Esophagus squamous epithelium (tissue), 5 donors: ENCODE results near the gene CEPT1. TPM values are rescaled to one million over a fixed set of nuclear protein-coding genes. Genes with fewer than 3 reads are reported as not detected.

Experiments
- DNase-seq: peaks from one replicate; lab custom pipeline; 2025; lab: John Stamatoyannopoulos, UW
- H3K27ac ChIP-seq, 4 donors: fragments of 200-600 bp; sonication (generic); one replicate each; pipeline ENCODE4 v1.5.1; 2016 to 2019; ENCODE audit warnings: mild to moderate bottlenecking in 1 of 4
- H3K27me3 ChIP-seq, 4 donors: fragments of 200-600 bp; sonication (generic); 1 replicate in 3 of 4; 2 replicates in 1 of 4; pipeline versions ENCODE4 v1.5.1 to v1.6.0; 2017 to 2021; ENCODE audit warnings: antibody characterized with exemption in 1 of 4
- H3K36me3 ChIP-seq, 3 donors: fragments of 200-600 bp; sonication (generic); one replicate each; pipeline ENCODE4 v1.5.1; 2016 to 2019
- H3K4me1 ChIP-seq, 3 donors: fragments of 200-600 bp; sonication (generic); one replicate each; pipeline ENCODE4 v1.5.1; 2017 to 2019
- H3K4me3 ChIP-seq, 4 donors: fragments of 200-600 bp; sonication (generic); 1 replicate in 3 of 4; 2 replicates in 1 of 4; pipeline ENCODE4 v1.5.1; 2016 to 2019; ENCODE audit warnings: mild to moderate bottlenecking in 2 of 4, moderate library complexity in 1 of 4
- H3K9me3 ChIP-seq, 3 donors: fragments of 200-600 bp; sonication (generic); one replicate each; pipeline ENCODE4 v1.5.1; 2016 to 2019
- POLR2A ChIP-seq, 4 donors: fragments of 450-650 bp; IDR thresholded peaks; one replicate each; pipeline ENCODE4 v1.6.1; 2017; ENCODE audit warnings: antibody characterized with exemption in 4 of 4, mild to moderate bottlenecking in 4 of 4, moderate library complexity in 3 of 4
- WGBS, 2 donors: methylation state at CpG; one replicate each; pipeline ENCODE4 v1.1.5; 2018; 5-methylcytosine and 5-hydroxymethylcytosine counted together
- intact Hi-C: fragments of 100-400 bp; cut with DNase I; formaldehyde crosslinking; loops from one replicate; pipeline ENCODE4 v1.15.0; 2022
- total RNA-seq, 4 donors: library from RNA; depleted of rRNA; stranded (reverse); fragments of >200 nt; gene quantifications; one replicate each; pipeline ENCODE4 v1.1.0, GENCODE V29; 2016
- TF ChIP-seq, protein P1 (sequence below), 6 experiments: fragments of 450-650 bp in 4 of 6; fragments of 200-600 bp in 2 of 6; sonication (generic) in 2 of 6; IDR thresholded peaks; one replicate each; pipeline ENCODE4 v1.5.1; 2016 to 2019; ENCODE audit warnings: antibody characterized with exemption in 6 of 6, mild to moderate bottlenecking in 4 of 6, moderate library complexity in 4 of 6
- donor health status: DM: yes; HTN: yes; CAD: no.

CEPT1 gene
- total RNA-seq, 4 donors from 2014 or later: 21.4 to 32.4 (median 26.8) TPM

GRCh38 chr1:111161843-111162487 is 21.9 kb downstream of the CEPT1 start:
- peaks cover 0 to 76% (median 0%) of the 10 kb centered on the region in 3 donors for H3K36me3 ChIP-seq
- no peak overlapping the region for H3K27ac ChIP-seq
- H3K4me3 ChIP-seq: no peak overlapping the region
- no peak for DNase-seq
- H3K27me3 ChIP-seq: no peaks in the 10 kb centered on the region
- H3K4me1 ChIP-seq: no peaks in the 10 kb centered on the region
- intact Hi-C loops: no loop called here
- TF ChIP-seq POLR2A (IDR thresholded peaks at IDR 0.05): no peak
- TF ChIP-seq, protein P1, sequence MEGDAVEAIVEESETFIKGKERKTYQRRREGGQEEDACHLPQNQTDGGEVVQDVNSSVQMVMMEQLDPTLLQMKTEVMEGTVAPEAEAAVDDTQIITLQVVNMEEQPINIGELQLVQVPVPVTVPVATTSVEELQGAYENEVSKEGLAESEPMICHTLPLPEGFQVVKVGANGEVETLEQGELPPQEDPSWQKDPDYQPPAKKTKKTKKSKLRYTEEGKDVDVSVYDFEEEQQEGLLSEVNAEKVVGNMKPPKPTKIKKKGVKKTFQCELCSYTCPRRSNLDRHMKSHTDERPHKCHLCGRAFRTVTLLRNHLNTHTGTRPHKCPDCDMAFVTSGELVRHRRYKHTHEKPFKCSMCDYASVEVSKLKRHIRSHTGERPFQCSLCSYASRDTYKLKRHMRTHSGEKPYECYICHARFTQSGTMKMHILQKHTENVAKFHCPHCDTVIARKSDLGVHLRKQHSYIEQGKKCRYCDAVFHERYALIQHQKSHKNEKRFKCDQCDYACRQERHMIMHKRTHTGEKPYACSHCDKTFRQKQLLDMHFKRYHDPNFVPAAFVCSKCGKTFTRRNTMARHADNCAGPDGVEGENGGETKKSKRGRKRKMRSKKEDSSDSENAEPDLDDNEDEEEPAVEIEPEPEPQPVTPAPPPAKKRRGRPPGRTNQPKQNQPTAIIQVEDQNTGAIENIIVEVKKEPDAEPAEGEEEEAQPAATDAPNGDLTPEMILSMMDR (IDR thresholded peaks at IDR 0.05): no peak
- no peaks in the 10 kb centered on the region for H3K9me3 ChIP-seq
- 44 to 60% methylated on average over 1 of the region's 1 CpG for WGBS, 2 donors

- DNase-seq: no peak
- WGBS, 2 donors: 92% methylated on average over 2 of the region's 2 CpGs
- no peaks in the 10 kb centered on the region for H3K27me3 ChIP-seq
- TF ChIP-seq POLR2A (IDR thresholded peaks at IDR 0.05): no peak
- TF ChIP-seq, protein P1 (IDR thresholded peaks at IDR 0.05): no peak
- peaks cover 0 to 76% (median 0%) of the 10 kb centered on the region in 3 donors for H3K36me3 ChIP-seq
- H3K27ac ChIP-seq: no peak overlapping the region
- intact Hi-C loops: no loop called here
- no peaks in the 10 kb centered on the region for H3K9me3 ChIP-seq
- no peak overlapping the region for H3K4me3 ChIP-seq
- no peaks in the 10 kb centered on the region for H3K4me1 ChIP-seq
Measured at GRCh38 chr1:111162488-111162880, 22.5 kb downstream of the CEPT1 start.

- WGBS, 2 donors: 93 to 100% methylated on average over 4 of the region's 4 CpGs
- peaks cover 0 to 76% (median 0%) of the 10 kb centered on the region in 3 donors for H3K36me3 ChIP-seq
Measured at GRCh38 chr1:111163363-111163762, 23.3 kb downstream of the CEPT1 start.

GRCh38 chr1:111164151-111164550 is 24.1 kb downstream of the CEPT1 start:
- TF ChIP-seq, protein P1 (IDR thresholded peaks at IDR 0.05): no peak
- TF ChIP-seq POLR2A (IDR thresholded peaks at IDR 0.05): no peak
- WGBS, 2 donors: 45 to 63% methylated on average over 2 of the region's 2 CpGs
- Histone ChIP-seq H3K4me1 (no peaks in the 10 kb centered on the region), H3K36me3 (peaks cover 0 to 80% (median 0%) of the 10 kb centered on the region in 3 donors), H3K9me3 (no peaks in the 10 kb centered on the region), H3K27ac (no peak overlapping the region), H3K27me3 (no peaks in the 10 kb centered on the region), H3K4me3 (no peak overlapping the region)
- DNase-seq: no peak
- intact Hi-C loops: no loop called here

More at GRCh38 chr1:111163363-111163762, 23.3 kb downstream of the CEPT1 start:
- Histone ChIP-seq H3K9me3 (no peaks in the 10 kb centered on the region), H3K27me3 (no peaks in the 10 kb centered on the region), H3K4me1 (no peaks in the 10 kb centered on the region), H3K27ac (no peak overlapping the region), H3K4me3 (no peak overlapping the region)
- TF ChIP-seq, protein P1 (IDR thresholded peaks at IDR 0.05): no peak
- no peak for TF ChIP-seq POLR2A (IDR thresholded peaks at IDR 0.05)
- DNase-seq: no peak
- intact Hi-C loops: no loop called here

DNA sequence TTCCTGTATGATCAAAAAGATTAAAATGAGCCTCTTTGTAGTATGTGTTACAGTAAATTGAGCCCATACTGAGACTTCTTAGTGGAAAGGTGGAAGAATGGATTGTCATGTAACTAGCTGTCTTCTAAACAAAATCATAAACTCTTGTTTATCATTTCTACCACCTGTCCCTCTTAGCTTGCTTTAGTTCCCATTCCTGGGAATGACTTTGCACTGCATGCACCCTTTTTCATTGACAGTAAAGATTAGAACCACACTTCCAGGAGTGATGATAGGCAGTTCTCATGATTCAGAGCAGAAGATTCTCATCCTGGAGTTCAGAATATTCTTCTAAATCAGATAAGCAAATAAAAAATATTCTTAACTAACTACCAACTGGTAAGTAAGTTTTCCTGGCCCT is 32.4 kb downstream of the CEPT1 start:
- no peaks in the 10 kb centered on the region for H3K4me1 ChIP-seq
- no peaks in the 10 kb centered on the region for H3K27me3 ChIP-seq
- H3K36me3 ChIP-seq: peaks cover 0 to 90% (median 0%) of the 10 kb centered on the region in 3 donors
- no peak for DNase-seq
- no peak overlapping the region for H3K27ac ChIP-seq
- no peaks in the 10 kb centered on the region for H3K9me3 ChIP-seq
- no peak overlapping the region for H3K4me3 ChIP-seq
- intact Hi-C loops: no loop called here
- no peak for TF ChIP-seq POLR2A (IDR thresholded peaks at IDR 0.05)
- TF ChIP-seq, protein P1 (IDR thresholded peaks at IDR 0.05): no peak
